ENCODE measurements around the gene MRPL14. TPM values are rescaled to one million over a fixed set of nuclear protein-coding genes. Genes with fewer than 3 reads are reported as not detected.

MRPL14 gene
- total and polyA plus RNA-seq, 9 of the 15 experiments (the other 6 are each of a cell fraction or from before 2014, with no cell fraction given), result 126 to 424 (median 165) TPM

- peak in 1 of 2 experiments; percentile 66 for TF ChIP-seq E2F6 (IDR thresholded peaks at IDR 0.05; ENCODE audit: borderline replicate concordance in 1 of 2, extremely low read depth in 1 of 2, insufficient read depth in 1 of 2, insufficient read length in 1 of 2, low read depth in 1 of 2, low read length in 1 of 2, poor library complexity in 1 of 2, severe bottlenecking in 1 of 2)
- 0 out of 2 replicates have a peak, but pooled peaks have one; percentile 49 for TF ChIP-seq FOXK1 (CRISPR knock-in tag; IDR thresholded peaks at IDR 0.05; ENCODE audit: borderline replicate concordance)
- no peak for TF ChIP-seq DLX4 (CRISPR knock-in tag; IDR thresholded peaks at IDR 0.05)
- TF ChIP-seq TAF15 (IDR thresholded peaks at IDR 0.05; ENCODE audit: low read depth, low read length), result 0 out of 2 replicates have a peak, but pooled peaks have one; percentile 18
- no peak for TF ChIP-seq CAMTA2 (CRISPR knock-in tag; conservative IDR thresholded peaks at IDR 0.05)
- 0 out of 2 replicates have a peak, but pooled peaks have one; percentile 14 for TF ChIP-seq ZBTB9 (CRISPR knock-in tag; IDR thresholded peaks at IDR 0.05)
- no peak for TF ChIP-seq ZNF766 (CRISPR knock-in tag; conservative IDR thresholded peaks at IDR 0.05)
- no peak for TF ChIP-seq ILF3 (IDR thresholded peaks at IDR 0.05; ENCODE audit: borderline replicate concordance)
- no peak for TF ChIP-seq CEBPG (CRISPR knock-in tag; IDR thresholded peaks at IDR 0.05)
- no peak for TF ChIP-seq CEBPG (tag; conservative IDR thresholded peaks at IDR 0.05 in 1 of 2, IDR thresholded peaks at IDR 0.05 in 1 of 2)
- 0 out of 2 replicates have a peak, but pooled peaks have one; percentile 28 for TF ChIP-seq GATAD2A (IDR thresholded peaks at IDR 0.05)
- no peak for TF ChIP-seq PHB (CRISPR knock-in tag; IDR thresholded peaks at IDR 0.05)
- 0 out of 2 replicates have a peak, but pooled peaks have one; percentile 10 for TF ChIP-seq THAP12 (CRISPR knock-in tag; IDR thresholded peaks at IDR 0.05)
Observed at GRCh38 chr6:44128020-44128917, 1.0 kb upstream of the MRPL14 start (continued).

Measured in K562 (cell line).